GM12878 (cell line): ENCODE measurements around the gene F10. TPM values are rescaled to one million over a fixed set of nuclear protein-coding genes. Genes with fewer than 3 reads are reported as not detected.

Experiments used
- ATAC-seq: fragments of 200-7000 bp; cut with Tn5 transposase; 3 replicates; pipeline ENCODE4 v1.9.1; 2020; ENCODE audit warnings: mild to moderate bottlenecking, moderate library complexity
- BruUV-seq: library from RNA; stranded (reverse); fragments of 400-500 nt; replicated peaks from 2 replicates; lab custom pipeline; 2021; lab: Mats Ljungman, UMichigan
- CTCF ChIA-PET: fragments of 300-600 bp; sonication (Branson Sonifier 250); formaldehyde crosslinking; extraction: SDS; loops from one replicate; lab custom pipeline; 2021; ENCODE audit warnings: inconsistent platforms; lab: Yijun Ruan, JAX
- POLR2A ChIA-PET: fragments of 350-600 bp; formaldehyde crosslinking; extraction: SDS; loops from one replicate; lab custom pipeline; 2021; ENCODE audit warnings: inconsistent platforms; lab: Charles Lee
- RAD21 ChIA-PET: fragments of 300-600 bp; sonication (Branson Sonifier 250); formaldehyde crosslinking; loops from one replicate; lab custom pipeline; 2023; ENCODE audit warnings: antibody characterized with exemption; ENCODE audit not compliant: unreplicated experiment; lab: Charles Lee
- SMC1A ChIA-PET: fragments of 300-600 bp; sonication (Branson Sonifier 250); formaldehyde crosslinking; loops from one replicate; lab custom pipeline; 2023; ENCODE audit not compliant: unreplicated experiment, uncharacterized antibody; lab: Charles Lee
- DNase-seq: peaks from one replicate; pipeline ENCODE4 v3.0.0-alpha.2; 2011; ENCODE audit warnings: low read depth, low spot score
- FAIRE-seq: peaks from 3 replicates; lab custom pipeline; 2011; peaks lifted over from hg19 to GRCh38; lab: Jason Lieb, UNC
- H2AFZ ChIP-seq: 2 replicates; pipeline ENCODE4 v1.6.0; 2011; ENCODE audit warnings: low read depth, low read length, control low read depth; ENCODE audit not compliant: control insufficient read depth
- H3K27ac ChIP-seq: 2 replicates; pipeline ENCODE4 v1.5.1; 2011; ENCODE audit warnings: control low read depth; ENCODE audit not compliant: control insufficient read depth, insufficient read depth
- H3K27me3 ChIP-seq, 2 experiments: replicated peaks in 1 of 2; 2 replicates each; pipeline versions ENCODE4 v1.6.0 to v1.6.1; 2011; ENCODE audit warnings: low read length in 1 of 2; ENCODE audit not compliant: control insufficient read depth in 2 of 2, insufficient read depth in 2 of 2
- H3K36me3 ChIP-seq, 2 experiments: 2 replicates each; pipeline ENCODE4 v1.5.1; 2011; ENCODE audit warnings: low read length in 1 of 2; ENCODE audit not compliant: control insufficient read depth in 2 of 2, insufficient read depth in 2 of 2
- H3K4me1 ChIP-seq: 2 replicates; pipeline ENCODE4 v1.6.1; 2011; ENCODE audit warnings: mild to moderate bottlenecking, low read length, moderate library complexity, mixed read lengths; ENCODE audit not compliant: control insufficient read depth, insufficient read depth
- H3K4me2 ChIP-seq: 2 replicates; pipeline ENCODE4 v1.6.0; 2011; ENCODE audit warnings: control low read depth; ENCODE audit not compliant: control insufficient read depth, insufficient read depth
- H3K4me3 ChIP-seq: fragments of 200-600 bp; sonication (generic); 2 replicates; pipeline ENCODE4 v1.5.1; 2016
- H3K79me2 ChIP-seq: 2 replicates; pipeline ENCODE4 v1.6.0; 2011; ENCODE audit warnings: low read length; ENCODE audit not compliant: control insufficient read depth, insufficient read depth
- H3K9ac ChIP-seq: 2 replicates; pipeline ENCODE4 v1.8.0; 2011; ENCODE audit warnings: low read length, control low read depth, mixed read lengths; ENCODE audit not compliant: control insufficient read depth, insufficient read depth
- H3K9me3 ChIP-seq: replicated peaks from 3 replicates; pipeline ENCODE4 v1.5.1; 2011; ENCODE audit warnings: mild to moderate bottlenecking, low read length; ENCODE audit not compliant: control insufficient read depth, insufficient read depth
- H4K20me1 ChIP-seq: 2 replicates; pipeline ENCODE4 v1.6.0; 2011; ENCODE audit not compliant: control insufficient read depth, insufficient read depth
- BCL3 ChIP-seq: IDR thresholded peaks from 2 replicates; pipeline ENCODE4 v1.6.1; 2011; ENCODE audit warnings: borderline replicate concordance, low read depth, mild to moderate bottlenecking, moderate library complexity, low read length; ENCODE audit not compliant: insufficient read depth, poor library complexity, severe bottlenecking
- CHD2 ChIP-seq: IDR thresholded peaks from 2 replicates; pipeline ENCODE4 v1.6.1; 2011; ENCODE audit warnings: low read depth, low read length, improper control_type of control experiment, borderline replicate concordance
- CREB1 ChIP-seq: IDR thresholded peaks from 2 replicates; pipeline ENCODE4 v1.6.1; 2012; ENCODE audit warnings: low read depth, mild to moderate bottlenecking, inconsistent platforms
- E2F4 ChIP-seq: IDR thresholded peaks from 2 replicates; pipeline ENCODE4 v1.6.1; 2012; ENCODE audit warnings: low read depth, low read length, improper control_type of control experiment
- ETV6 ChIP-seq, 2 experiments: fragments of 450-650 bp in 1 of 2; IDR thresholded peaks in 1 of 2; conservative IDR thresholded peaks in 1 of 2; 2 replicates each; pipeline ENCODE4 v1.6.1; 2014; ENCODE audit warnings: antibody characterized with exemption in 1 of 2, borderline replicate concordance in 1 of 2, low read depth in 1 of 2, mild to moderate bottlenecking in 1 of 2, moderate library complexity in 1 of 2
- FOS ChIP-seq: IDR thresholded peaks from 3 replicates; pipeline ENCODE4 v1.6.1; 2011; ENCODE audit warnings: borderline replicate concordance; ENCODE audit not compliant: insufficient read length; ENCODE audit errors: extremely low read depth
- MEF2A ChIP-seq: IDR thresholded peaks from 2 replicates; pipeline ENCODE4 v1.6.1; 2011; ENCODE audit warnings: low read depth, mild to moderate bottlenecking, low read length, moderate library complexity; ENCODE audit not compliant: insufficient read depth
- NFXL1 ChIP-seq: fragments of 450-650 bp; IDR thresholded peaks from 2 replicates; pipeline ENCODE4 v1.6.1; 2017; ENCODE audit warnings: antibody characterized with exemption, mild to moderate bottlenecking, borderline replicate concordance
- NRF1 ChIP-seq: conservative IDR thresholded peaks from 2 replicates; pipeline ENCODE4 v1.6.1; 2011; ENCODE audit warnings: mild to moderate bottlenecking, low read depth, low read length, improper control_type of control experiment
- RAD21 ChIP-seq: IDR thresholded peaks from 2 replicates; pipeline ENCODE4 v1.6.1; 2011; ENCODE audit warnings: mild to moderate bottlenecking, low read depth, low read length, moderate library complexity; ENCODE audit not compliant: insufficient read depth
- WGBS: methylation state at CpG from one replicate; pipeline ENCODE4 v1.1.6; 2016; ENCODE audit warnings: low lambda C conversion rate; ENCODE audit not compliant: insufficient replicate concordance, insufficient coverage; ENCODE audit errors: missing lambda C conversion rate; 5-methylcytosine and 5-hydroxymethylcytosine counted together
- in situ Hi-C: fragments of 300-500 bp; cut with MboI; formaldehyde crosslinking; loops from 9 replicates; pipeline ENCODE4 v1.14.3; 2018; ENCODE audit warnings: mixed read lengths
- intact Hi-C: fragments of 100-400 bp; cut with micrococcal nuclease; formaldehyde crosslinking; loops from one replicate; pipeline ENCODE4 v1.14.2; 2022; ENCODE audit not compliant: unreplicated experiment
- polyA plus RNA-seq, 11 experiments: library from polyadenylated mRNA; depleted of rRNA in 4 of 11; unstranded in 6 of 11; stranded (reverse) in 5 of 11; fragments of >200 nt; fragmentation: Nextera tagmentation in 4 of 11; fragmentation: Illumina TruSeq in 1 of 11; extraction: Ambion mirVana in 4 of 11; extraction: Trizol in 1 of 11; gene quantifications; 1 replicate in 1 of 11; 2 replicates in 10 of 11; pipeline versions ENCODE4 v1.2.1 to v1.2.3, GENCODE V29; 2011 to 2016; ENCODE audit warnings: inconsistent platforms in 2 of 11, missing spikeins in 2 of 11, low read depth in 1 of 11
- total RNA-seq, 4 experiments: library from RNA; depleted of rRNA in 3 of 4; stranded (reverse); fragments of >200 nt in 3 of 4; fragmentation: Illumina TruSeq in 1 of 4; extraction: Trizol in 1 of 4; gene quantifications; 2 replicates each; pipeline versions ENCODE4 v1.2.1 to v1.2.3, GENCODE V29; 2013 to 2021

Gene F10
- total and polyA plus RNA-seq, 10 of the 15 experiments (the other 5 are each of a cell fraction or from before 2014, with no cell fraction given), result not detected

GRCh38 chr13:113115363-113116205 lies 7.0 kb upstream of the F10 start:
- no peak overlapping the region for H3K9ac ChIP-seq
- H3K79me2 ChIP-seq, result no peaks in the 10 kb centered on the region
- no peak overlapping the region for H2AFZ ChIP-seq
- ChIA-PET SMC1A (interaction anchor here (0.6 kb wide), 1 partner anchor 66 kb away, joined by 3 read pairs; no protein-coding TSS in a partner anchor), POLR2A (no interaction called here), CTCF (no interaction called here), RAD21 (no interaction called here)
- no peaks in the 10 kb centered on the region for H3K36me3 ChIP-seq
- BruUV-seq, result no TSS peak
- H4K20me1 ChIP-seq, result no peaks in the 10 kb centered on the region
- no peaks in the 10 kb centered on the region; the same call in 2 of the 3 replicates for H3K9me3 ChIP-seq
- no peak for TF ChIP-seq FOS
- TF ChIP-seq CREB1, result no peak
- TF ChIP-seq NFXL1, result no peak
- TF ChIP-seq MEF2A, result no peak
- TF ChIP-seq E2F4, result no peak
- no peak for TF ChIP-seq CHD2
- no peak for TF ChIP-seq BCL3
- no peak for TF ChIP-seq NRF1
- no peak for TF ChIP-seq RAD21
- no peak for TF ChIP-seq ETV6 (conservative IDR thresholded peaks at IDR 0.05 in 1 of 2, IDR thresholded peaks at IDR 0.05 in 1 of 2; ENCODE audit: borderline replicate concordance in 1 of 2, low read depth in 1 of 2)
- H3K27ac ChIP-seq, result no peak overlapping the region
- intact Hi-C loops, result no loop called here
- WGBS, result 48% methylated on average over 21 of the region's 21 CpGs
- no peaks in the 10 kb centered on the region for H3K4me1 ChIP-seq
- DNase-seq, result no peak
- no peak for FAIRE-seq
- H3K27me3 ChIP-seq, result no peaks in the 10 kb centered on the region
- in situ Hi-C loops, result no loop called here
- H3K4me2 ChIP-seq, result no peak overlapping the region
- H3K4me3 ChIP-seq, result no peak overlapping the region
- no peak for ATAC-seq
